Stimulated activated CD4-positive, alpha-beta T cell treated with anti-CD3 and anti-CD28 coated beads, TNF-alpha, amount 100 ng/mL, for 1 hour (primary cell): ENCODE data around the gene BARX2.

Experiments used
- DNase-seq, 3 donors: peaks; one replicate each; pipeline ENCODE4 v3.0.0-alpha.2; 2020; ENCODE audit warnings: low read depth in 3 of 3, low spot score in 1 of 3

The BARX2 gene

DNA sequence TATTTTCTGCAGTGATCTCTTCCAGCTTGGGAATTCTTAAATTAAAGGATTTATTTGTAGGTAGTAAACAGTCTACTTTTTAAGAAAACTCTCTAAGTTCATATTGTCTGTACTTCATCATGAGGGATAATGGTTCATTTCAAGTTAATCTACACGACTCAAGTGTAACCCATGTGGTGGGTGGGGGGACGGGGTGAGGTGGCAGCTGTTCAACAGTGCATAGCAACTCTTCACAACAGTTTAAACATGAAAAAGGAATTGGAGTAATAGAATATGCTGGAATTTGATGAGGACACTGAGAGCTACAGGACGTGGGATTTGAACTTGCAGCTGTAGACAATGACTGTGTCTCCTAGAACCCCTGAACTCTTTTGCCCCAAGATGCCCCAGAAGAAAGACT is 20.8 kb downstream of the BARX2 start:
- DNase-seq = no peak

DNA sequence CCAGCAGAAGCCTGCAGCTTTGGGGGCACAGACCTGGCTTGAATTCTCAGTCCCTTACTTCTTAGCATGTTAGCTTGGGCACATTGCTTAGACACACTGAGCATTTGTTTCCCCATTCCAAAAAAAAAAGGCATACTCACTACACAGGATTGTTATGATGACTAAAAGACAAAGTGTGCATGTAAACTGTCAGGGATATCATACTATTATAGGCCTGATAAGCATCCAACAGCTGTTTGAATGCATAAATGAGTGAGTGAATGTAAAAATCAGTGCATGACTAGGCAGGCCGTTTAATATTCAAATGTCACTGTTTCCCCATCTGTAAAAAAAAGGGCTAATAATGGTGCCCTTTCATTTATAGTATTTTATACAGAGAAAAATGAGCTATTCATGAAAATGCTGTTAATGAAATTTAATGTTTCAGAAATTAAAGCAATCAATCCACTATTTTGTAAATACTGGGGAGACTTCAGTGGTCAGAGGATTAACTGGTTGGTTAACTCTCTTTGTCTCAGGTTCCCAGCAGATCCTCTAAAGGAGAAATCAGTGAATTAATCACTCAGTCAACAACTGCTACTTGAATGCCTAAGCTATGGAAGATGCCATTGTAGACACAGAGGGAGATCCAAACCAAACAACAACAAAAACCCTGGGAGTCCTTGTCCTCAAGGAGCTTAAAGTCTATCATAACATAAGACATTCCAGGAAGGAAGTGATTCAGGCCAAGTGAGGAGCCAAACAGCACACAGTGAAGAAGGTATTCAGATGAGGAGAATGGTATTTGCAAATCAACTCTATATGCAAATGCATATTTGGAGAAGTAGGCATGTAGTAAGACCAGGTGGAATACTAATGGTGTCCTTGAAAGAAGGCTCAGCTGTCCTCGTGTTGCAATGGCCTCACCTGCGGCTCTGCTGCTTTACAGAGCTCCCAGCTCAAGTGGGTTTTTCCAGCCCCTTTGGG is 26.8 kb downstream of the BARX2 start:
- DNase-seq = no peak

DNA sequence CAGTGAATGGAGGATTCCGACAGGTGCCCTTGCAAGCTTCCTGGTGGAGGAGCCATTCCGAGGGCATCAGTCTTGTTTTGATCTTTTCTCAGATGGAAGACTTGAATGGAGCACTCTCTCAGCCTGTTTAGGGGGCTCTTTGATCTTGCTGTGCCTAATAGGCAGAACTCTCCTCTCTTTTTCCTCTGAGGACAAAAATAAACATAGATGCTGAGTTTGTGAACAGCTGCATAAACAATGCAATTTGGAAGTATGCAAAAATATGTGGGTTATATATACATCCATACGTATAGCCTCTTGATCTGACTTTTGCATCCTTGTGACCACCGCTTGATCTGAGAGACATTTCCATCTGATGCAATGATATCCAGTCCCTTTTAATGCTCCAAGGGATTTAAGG is 29.1 kb downstream of the BARX2 start:
- no peak for DNase-seq

DNA sequence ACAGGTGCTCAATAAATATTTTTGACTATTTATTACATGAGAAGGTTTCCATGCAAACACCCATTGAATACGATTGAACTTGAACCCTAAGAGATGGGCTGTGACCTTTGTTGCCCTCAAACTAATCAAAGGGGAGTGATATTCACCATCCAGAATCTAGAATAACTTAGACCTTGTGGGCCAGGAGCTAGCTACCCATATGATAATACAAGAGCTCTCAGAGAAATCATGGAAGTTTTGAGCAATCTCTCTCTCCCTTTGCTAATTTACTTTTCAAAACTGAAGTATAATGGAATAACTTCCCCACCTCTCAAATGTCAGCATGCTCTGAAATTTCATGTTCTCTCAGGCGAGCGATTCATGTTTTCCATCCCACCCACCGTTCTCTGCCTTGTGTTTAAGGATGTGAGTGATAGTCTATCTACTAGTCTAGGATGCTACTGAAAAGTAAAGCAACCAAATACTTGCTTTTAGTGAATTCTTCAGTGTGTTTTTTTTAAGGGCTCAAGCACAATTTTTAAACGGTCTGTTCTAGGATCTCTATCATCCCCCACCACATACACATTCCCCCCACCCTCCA is 33.3 kb downstream of the BARX2 start:
- DNase-seq = no peak

DNA sequence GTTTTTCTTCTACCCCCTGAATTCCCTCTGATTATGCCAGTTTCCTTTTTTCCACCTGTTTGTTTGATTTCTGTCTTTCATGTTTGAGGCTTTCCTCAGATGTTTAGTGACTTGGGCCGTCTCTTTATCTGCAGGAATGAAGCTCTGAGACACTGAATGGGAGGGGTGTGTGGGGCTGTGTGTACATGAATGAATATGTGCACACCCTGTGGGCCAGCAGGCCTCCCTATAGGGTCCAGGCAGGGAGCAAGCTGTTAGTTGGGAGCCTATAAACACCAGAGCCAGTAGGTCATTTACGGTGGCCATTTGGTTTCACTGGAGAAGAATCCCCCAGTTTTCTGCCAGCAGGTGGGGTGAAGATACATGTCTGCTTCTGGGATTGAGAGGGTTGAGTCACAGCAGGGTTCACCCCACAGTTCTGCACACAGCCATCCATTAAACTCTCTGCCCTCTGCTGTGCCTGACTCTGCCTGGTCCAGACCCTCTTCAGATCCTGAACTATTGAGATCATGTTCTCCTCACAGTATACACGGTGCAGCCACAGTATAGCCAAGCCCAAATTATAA is 34.8 kb downstream of the BARX2 start:
- no peak for DNase-seq

DNA sequence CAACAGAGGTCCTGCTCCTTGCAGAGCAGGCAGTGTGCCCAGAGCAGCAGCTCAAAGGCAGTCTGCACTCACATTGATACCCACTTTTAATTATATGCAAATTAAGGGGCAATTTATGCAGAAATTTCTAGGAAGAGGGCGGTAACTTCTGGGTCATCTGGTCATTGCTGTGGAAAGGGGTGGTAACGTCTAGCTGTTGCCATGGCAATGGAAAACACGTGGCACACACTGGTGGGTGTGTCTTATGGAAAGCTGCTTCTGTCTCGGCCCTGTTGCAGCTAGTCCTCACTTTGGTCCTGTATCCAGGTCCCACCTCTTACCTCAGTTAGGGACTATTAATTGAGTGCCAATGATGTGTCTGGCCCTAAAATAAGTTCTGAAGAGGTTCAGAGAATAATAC is 36.8 kb downstream of the BARX2 start:
- DNase-seq = no peak

DNA sequence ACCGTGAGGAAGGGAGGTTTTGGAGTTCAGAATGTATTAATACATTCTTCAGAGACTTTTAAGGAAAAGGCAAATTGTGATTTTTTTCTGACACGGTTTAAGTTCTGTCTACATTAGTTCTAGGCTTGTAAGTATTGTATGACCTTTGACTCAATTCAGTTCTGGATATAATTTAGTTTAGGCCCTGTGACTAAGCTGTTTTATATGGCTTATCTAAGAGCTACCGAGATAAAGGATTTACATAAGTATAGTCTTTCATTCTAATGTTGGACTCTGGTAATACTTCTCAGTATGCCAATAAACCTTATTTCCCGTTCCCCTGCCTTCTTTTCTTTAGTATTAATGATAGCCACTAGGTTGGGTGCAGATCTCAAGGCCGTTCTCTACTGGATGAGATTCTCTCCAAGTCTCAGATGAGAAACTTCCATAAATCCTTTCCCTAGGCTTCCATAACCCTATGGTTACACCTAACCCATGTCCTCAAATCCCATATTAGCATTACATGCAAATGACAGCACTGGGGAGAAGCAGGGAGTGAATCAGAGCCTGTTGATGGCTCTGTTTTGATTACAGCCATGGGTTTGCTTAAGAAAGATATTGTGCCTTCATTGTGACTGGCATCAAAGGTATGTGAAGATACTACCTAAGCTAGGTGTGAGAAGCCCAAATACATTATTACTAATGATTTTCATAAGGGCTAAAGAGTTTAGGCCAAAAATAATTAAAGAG is 38.7 kb downstream of the BARX2 start:
- DNase-seq = no peak

DNA sequence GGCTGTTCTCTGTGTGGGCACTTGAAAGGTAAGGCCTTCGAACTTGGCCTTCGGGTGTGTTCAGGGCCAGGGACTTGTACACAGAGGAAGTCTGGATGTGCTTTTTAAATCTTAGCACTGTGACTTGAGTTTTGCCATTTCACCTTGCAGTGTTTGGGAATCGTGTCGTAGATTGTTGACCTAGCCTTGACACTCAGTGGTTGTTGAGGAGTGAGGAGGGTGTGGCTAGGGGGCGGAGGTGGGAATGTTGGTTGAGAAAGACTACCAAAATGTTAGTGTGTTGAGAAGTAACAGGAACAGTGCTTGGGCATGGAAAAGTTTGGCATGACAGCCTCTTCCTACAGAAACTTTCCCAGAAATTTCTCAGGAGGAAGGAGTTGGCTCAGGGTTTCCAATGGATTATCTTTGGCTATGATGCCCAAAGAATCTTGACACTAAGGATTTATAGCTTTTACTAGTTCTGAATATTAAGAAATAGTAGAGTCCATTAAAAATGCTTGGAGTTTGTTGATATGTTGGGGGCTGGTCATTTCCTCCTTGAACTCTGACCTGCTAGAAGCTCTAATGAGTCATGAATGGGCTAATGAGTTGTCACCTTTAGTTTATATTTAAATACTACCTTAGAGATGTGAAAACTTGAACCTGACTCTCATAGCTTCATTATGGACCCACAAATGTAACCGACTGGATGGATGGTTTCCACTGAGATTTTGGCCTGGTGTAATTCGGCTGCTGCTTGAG is 40.6 kb downstream of the BARX2 start:
- no peak for DNase-seq

DNA sequence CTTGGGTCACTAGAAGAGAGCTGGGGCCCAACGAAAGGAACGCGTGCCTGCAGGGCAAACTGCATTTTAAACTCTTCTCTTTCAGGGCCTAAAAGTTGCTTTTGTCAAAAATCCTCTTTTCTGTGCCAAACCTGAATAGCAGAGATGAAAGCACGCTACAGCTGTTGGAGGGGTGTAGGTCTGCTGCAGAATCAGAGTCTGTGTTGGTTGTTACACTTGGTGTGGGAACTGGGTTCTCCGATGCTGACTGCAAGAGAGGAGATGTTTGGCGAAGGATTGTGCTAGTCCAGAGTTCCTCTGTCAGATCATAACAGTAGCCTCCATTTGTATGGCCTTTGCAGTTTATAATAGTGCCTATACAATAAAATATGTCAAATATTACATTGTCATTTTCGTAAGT is 41.8 kb downstream of the BARX2 start:
- no peak for DNase-seq

DNA sequence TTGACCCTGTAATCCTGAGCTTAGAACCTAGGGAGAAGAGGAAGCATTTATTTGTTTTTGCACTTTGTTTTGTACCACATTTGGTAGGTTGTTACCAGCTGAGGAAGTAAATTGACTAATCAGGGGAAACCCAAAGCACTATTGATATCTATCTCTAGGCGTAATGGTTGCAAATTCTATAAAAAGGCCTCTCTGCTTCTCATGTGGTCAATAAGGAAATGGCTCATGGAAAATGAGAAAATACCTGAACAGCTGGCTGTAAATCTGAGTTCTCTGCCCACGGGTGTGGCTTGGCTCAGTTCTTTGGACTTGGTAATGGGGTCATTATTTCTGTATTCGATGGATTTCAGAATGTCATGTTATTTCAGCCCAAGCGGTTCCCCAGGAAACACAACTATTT is 42.4 kb downstream of the BARX2 start:
- DNase-seq = no peak

DNA sequence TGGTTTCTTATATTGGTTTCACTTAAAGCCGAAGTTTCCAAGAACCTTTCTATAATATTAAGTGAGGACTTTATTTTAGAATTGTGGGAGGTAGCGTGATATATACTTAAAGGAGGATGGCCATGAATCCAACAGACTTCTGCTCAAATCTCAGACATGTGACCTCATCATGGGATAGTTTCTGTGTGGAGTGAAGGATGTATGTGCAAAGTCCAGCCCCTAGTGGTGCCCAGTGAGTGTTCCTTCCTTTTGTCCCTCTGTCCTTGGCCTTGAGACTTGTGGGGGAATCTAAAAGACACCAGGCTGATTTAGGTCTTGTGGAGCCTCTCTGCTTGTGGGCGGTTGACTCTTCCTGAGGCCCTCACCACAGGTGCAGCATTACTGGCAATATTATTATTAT is 43.7 kb downstream of the BARX2 start:
- no peak for DNase-seq

DNA sequence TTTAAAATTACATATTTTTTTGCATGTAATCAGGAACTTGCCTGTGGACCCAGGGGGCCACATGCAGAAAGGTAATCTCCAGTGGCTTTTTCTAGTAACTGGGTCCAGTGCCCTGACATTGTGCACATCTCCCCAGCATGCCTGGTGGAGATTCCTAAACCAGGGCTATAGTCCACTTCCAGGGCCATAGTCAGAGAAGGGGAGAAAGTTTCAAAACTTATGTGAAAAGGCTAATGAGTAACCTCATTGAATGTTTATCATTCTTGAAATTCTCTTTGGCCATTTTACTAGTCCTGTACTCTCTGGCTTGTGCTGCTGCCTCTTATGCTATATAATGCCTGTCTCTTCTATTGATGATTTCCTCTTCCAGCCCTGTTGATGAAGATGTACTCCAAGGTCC is 47.8 kb downstream of the BARX2 start:
- no peak for DNase-seq

DNA sequence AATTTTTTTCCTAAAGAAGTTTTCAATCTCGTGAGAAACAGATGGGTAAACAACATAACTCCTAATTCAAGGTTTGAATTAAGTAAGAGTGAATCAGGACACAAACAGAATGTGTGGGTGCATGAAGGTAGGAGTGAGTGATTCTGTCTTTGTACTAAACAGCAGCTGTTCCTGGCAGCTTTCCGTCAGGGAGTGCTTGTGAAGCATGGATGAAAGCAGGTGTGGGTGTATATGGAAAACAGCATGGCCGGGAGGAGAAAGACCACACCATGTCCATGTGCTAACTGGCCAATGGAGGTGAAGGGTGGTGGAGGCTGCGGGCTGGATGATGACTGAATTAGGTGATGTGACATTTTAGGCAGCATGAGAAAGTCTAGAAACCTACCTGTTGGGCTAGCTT is 49.6 kb downstream of the BARX2 start:
- DNase-seq = no peak

DNA sequence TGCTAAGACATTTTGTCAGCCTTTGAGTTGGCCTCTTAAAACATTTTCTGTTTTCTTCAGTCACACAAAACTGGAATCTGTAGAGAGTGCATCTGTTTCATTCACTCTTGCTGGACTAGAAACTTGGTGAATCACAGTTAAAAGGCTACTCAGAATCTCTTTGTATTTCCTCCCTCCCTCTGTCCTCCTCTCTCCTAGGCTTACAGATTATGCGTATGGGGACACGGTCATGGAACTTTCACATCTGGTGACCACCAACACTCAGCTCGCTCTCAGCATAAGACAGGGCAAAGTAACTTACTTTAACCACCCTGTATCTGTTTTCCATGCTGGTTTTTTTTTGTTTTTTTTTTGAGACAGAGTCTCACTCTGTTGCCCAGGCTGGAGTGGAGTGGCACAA is 50.4 kb downstream of the BARX2 start:
- no peak for DNase-seq

DNA sequence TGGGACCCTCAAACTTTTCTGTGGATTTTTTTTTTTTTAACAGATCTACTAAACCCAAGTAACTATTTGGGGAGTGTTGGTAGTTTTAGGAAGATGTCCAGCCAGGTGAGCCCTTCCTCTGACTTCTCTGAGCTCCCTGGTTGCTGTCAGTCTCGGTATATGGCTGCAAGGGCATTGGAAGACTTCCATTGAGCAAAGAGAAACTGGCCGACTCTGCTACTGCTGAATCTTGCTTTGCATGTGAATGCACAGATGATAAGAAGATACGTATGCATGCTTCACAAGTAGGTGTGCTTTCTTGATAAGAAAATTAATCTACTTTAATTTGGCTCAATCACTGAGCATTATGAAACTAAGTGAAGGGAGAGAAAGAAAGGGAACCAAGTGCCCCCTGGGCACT is 51.1 kb downstream of the BARX2 start:
- DNase-seq = no peak

DNA sequence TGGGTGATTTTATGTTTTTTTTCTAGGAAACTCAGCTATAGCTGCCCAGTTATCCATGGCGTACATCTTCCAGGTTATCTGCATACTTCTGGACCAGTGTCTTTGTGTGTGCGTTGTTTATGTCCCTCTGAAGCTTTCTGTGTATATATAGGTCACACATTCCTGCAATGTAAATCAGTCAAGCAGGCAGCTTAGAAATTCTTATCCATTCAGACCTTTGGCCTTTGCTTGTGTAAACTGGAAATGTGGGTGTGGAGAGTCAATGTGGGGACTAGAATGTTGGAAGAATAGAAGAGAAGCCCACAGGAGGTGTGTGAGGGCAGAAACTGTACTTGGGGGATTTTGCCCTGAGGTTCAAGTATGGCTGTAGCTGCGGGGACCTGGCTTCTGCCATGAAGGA is 51.7 kb downstream of the BARX2 start:
- no peak for DNase-seq

DNA sequence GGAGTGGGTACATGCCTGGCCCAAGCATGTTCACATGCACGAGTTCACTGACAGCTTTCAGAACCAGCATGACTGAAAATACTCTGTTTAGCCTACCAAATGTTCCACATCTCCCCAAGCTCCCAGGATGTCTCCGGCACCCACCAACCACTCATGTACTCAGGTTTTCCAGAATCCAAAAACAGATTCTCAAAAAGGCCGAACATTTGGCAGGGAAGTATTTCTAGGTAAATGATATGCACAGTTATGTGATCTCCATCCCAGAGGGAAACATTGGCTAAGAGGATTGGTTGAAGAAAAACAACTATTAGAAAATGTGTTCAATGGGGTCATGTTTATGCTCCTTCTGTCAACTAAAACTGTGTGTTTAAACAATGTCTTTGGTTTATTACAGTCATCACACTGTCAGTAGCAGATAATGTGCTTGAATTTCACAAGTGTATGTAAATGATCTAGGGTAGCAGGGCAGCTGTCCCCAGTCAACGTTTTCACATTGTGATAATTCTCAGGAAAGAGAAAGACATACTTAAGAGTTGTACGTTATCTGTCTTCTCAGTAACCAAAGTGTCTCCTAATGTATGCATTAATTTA is 52.3 kb downstream of the BARX2 start:
- DNase-seq = no peak

DNA sequence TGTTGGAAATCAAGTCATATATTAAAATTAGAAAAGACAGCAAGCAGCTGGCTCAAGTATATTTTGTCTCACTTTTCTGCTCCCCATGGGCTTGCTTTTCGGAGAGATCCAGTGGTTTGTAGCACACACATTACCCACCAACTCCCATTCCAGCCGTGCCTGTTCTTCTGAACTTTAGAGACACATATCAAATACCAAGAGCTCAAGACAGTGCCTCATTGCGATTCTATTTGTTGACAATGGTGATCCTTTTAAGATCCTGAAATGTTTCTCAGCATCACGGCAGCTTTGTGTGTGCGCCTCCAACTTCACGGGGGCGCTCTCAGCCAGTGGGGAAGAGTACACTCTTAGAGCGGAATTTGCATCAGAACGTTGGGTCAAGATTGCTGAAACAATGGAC is 52.9 kb downstream of the BARX2 start:
- DNase-seq = no peak

DNA sequence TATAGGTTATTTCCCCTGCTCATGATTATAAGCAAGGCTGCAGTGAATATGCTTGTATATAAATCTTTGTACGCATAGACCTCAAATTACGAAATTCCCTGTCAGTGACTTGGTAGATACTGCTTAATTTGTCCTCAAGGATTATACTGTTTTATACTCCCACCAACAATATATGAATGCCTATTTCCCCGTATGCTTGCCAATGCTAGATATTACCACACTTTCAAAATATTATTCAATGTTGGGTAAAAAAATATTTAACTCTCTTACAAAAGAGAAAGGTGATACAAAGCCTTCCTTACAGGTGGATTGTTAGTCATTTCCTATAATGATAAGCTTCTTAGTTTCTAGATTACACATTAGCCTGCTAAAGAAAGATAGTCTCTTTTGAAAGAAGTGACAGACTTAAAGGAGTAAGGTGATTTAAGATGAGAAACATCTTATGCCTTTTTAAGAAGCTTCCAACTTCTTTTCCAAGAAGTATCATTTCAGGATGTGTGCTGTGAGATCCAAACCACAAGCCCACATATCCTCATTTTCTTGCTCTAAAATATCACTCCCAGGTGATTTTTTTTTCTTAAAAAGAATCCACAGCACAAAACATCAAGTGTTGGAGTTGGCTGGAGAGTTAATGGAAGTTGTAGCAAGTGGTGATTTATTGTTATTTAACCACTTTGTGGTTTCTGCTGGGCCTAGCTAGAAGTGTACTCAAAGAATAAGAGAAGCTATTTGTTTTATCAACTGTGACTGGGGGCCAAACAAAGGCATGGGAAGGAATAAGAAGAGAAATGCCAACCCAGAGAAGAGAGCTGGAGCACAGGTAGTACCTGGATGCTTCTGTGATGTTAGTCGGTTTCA is 59.2 kb downstream of the BARX2 start:
- no peak for DNase-seq
